H9 (cell line): ENCODE measurements around the gene GEMIN2. TPM values are rescaled to one million over a fixed set of nuclear protein-coding genes. Genes with fewer than 3 reads are reported as not detected.

Experiments
- DNase-seq: peaks from one replicate; pipeline ENCODE4 v3.0.0-alpha.2; 2017
- H2AFZ ChIP-seq: one replicate; pipeline ENCODE4 v1.6.1; 2013; ENCODE audit warnings: mild to moderate bottlenecking, low read length, control low read depth, moderate library complexity
- H2AK5ac ChIP-seq: 2 replicates; pipeline ENCODE4 v1.6.1; 2013; ENCODE audit warnings: low read length, control low read depth, mixed read lengths; ENCODE audit not compliant: insufficient read length
- H2BK120ac ChIP-seq: one replicate; pipeline ENCODE4 v1.6.1; 2013; ENCODE audit warnings: low read depth, mild to moderate bottlenecking, low read length, control low read depth, inconsistent platforms; ENCODE audit not compliant: poor library complexity, severe bottlenecking
- H2BK12ac ChIP-seq: 2 replicates; pipeline ENCODE4 v1.6.1; 2013; ENCODE audit warnings: low read length, control low read depth, mixed read lengths, low read depth; ENCODE audit not compliant: insufficient read length
- H2BK15ac ChIP-seq: 2 replicates; pipeline ENCODE4 v1.6.1; 2013; ENCODE audit warnings: low read depth, low read length, control low read depth
- H2BK20ac ChIP-seq: one replicate; pipeline ENCODE4 v1.6.1; 2013; ENCODE audit warnings: low read depth, mild to moderate bottlenecking, low read length, control low read depth, inconsistent platforms; ENCODE audit not compliant: poor library complexity, severe bottlenecking
- H2BK5ac ChIP-seq: 2 replicates; pipeline ENCODE4 v1.6.1; 2013; ENCODE audit warnings: low read length, control low read depth, mixed read lengths; ENCODE audit not compliant: insufficient read length
- H3K14ac ChIP-seq: 2 replicates; pipeline ENCODE4 v1.6.1; 2013; ENCODE audit warnings: low read length, control low read depth; ENCODE audit not compliant: insufficient read depth
- H3K18ac ChIP-seq: 2 replicates; pipeline ENCODE4 v1.6.1; 2013; ENCODE audit warnings: low read depth, mild to moderate bottlenecking, mixed read lengths, low read length, control low read depth; ENCODE audit not compliant: insufficient read length
- H3K23ac ChIP-seq: 2 replicates; pipeline ENCODE4 v1.6.1; 2013; ENCODE audit warnings: low read length, control low read depth, mixed read lengths, low read depth; ENCODE audit not compliant: insufficient read length
- H3K23me2 ChIP-seq: 2 replicates; pipeline ENCODE4 v1.6.1; 2013; ENCODE audit warnings: low read depth, mild to moderate bottlenecking, mixed read lengths, low read length, control low read depth; ENCODE audit not compliant: insufficient read length, poor library complexity, severe bottlenecking
- H3K27ac ChIP-seq: 2 replicates; pipeline ENCODE4 v1.5.1; 2013; ENCODE audit warnings: low read length, control low read depth, mixed read lengths, low read depth; ENCODE audit not compliant: insufficient read length
- H3K27me3 ChIP-seq: 2 replicates; pipeline ENCODE4 v1.6.1; 2013; ENCODE audit warnings: low read length, control low read depth, inconsistent platforms; ENCODE audit not compliant: insufficient read depth
- H3K4ac ChIP-seq: 2 replicates; pipeline ENCODE4 v1.6.1; 2013; ENCODE audit warnings: low read depth, mild to moderate bottlenecking, control low read depth, inconsistent platforms, low read length, moderate library complexity
- H3K4me1 ChIP-seq: 2 replicates; pipeline ENCODE4 v1.6.1; 2013; ENCODE audit warnings: low read length, control low read depth, inconsistent platforms; ENCODE audit not compliant: insufficient read depth
- H3K4me2 ChIP-seq: 2 replicates; pipeline ENCODE4 v1.6.1; 2013; ENCODE audit warnings: low read length, control low read depth, mixed read lengths; ENCODE audit not compliant: insufficient read length, insufficient read depth
- H3K56ac ChIP-seq: 2 replicates; pipeline ENCODE4 v1.6.1; 2013; ENCODE audit warnings: low read depth, mild to moderate bottlenecking, mixed read lengths, low read length, control low read depth; ENCODE audit not compliant: insufficient read length
- H3K79me1 ChIP-seq: 2 replicates; pipeline ENCODE4 v1.6.1; 2013; ENCODE audit warnings: low read depth, mild to moderate bottlenecking, moderate library complexity, low read length, control low read depth, inconsistent platforms; ENCODE audit not compliant: insufficient read depth, poor library complexity, severe bottlenecking
- H3K79me2 ChIP-seq: 2 replicates; pipeline ENCODE4 v1.6.1; 2013; ENCODE audit warnings: low read length, control low read depth, inconsistent platforms; ENCODE audit not compliant: insufficient read depth
- H3K9ac ChIP-seq: 2 replicates; pipeline ENCODE4 v1.6.1; 2013; ENCODE audit warnings: low read length, control low read depth, mixed read lengths; ENCODE audit not compliant: insufficient read length; ENCODE audit errors: extremely low read depth
- H3K9me3 ChIP-seq: one replicate; pipeline ENCODE4 v1.6.1; 2013; ENCODE audit warnings: low read depth, low read length, inconsistent platforms; ENCODE audit not compliant: control insufficient read depth
- H3T11ph ChIP-seq: one replicate; pipeline ENCODE4 v1.6.1; 2013; ENCODE audit warnings: mild to moderate bottlenecking, low read length, control low read depth, inconsistent platforms
- H4K20me1 ChIP-seq: one replicate; pipeline ENCODE4 v1.6.1; 2013; ENCODE audit not compliant: control insufficient read depth, insufficient read length, insufficient read depth
- H4K5ac ChIP-seq: 2 replicates; pipeline ENCODE4 v1.6.1; 2013; ENCODE audit warnings: low read depth, mild to moderate bottlenecking, mixed read lengths, low read length, control low read depth; ENCODE audit not compliant: insufficient read length
- H4K8ac ChIP-seq: replicated peaks from 2 replicates; pipeline ENCODE4 v1.6.1; 2013; ENCODE audit warnings: low read length, control low read depth, mixed read lengths, low read depth; ENCODE audit not compliant: insufficient read length
- H4K91ac ChIP-seq: 2 replicates; pipeline ENCODE4 v1.6.1; 2013; ENCODE audit warnings: low read depth, mild to moderate bottlenecking, moderate library complexity, mixed read lengths, low read length, control low read depth; ENCODE audit not compliant: insufficient read length
- H3K27ac Mint-ChIP-seq, 3 experiments: 2 replicates in 2 of 3; 3 replicates in 1 of 3; pipeline ENCODE4 v1.8.0; 2020 to 2021; ENCODE audit warnings: mixed read lengths in 3 of 3, mild to moderate bottlenecking in 1 of 3, moderate library complexity in 1 of 3
- H3K27me3 Mint-ChIP-seq: 2 replicates; pipeline ENCODE4 v1.8.0; 2021; ENCODE audit warnings: low read depth, mild to moderate bottlenecking, moderate library complexity, mixed read lengths
- H3K36me3 Mint-ChIP-seq, 3 experiments: 2 replicates in 2 of 3; 3 replicates in 1 of 3; pipeline ENCODE4 v1.8.0; 2020 to 2021; ENCODE audit warnings: low read depth in 3 of 3, mixed read lengths in 3 of 3; ENCODE audit not compliant: insufficient read depth in 1 of 3
- H3K4me1 Mint-ChIP-seq, 2 experiments: 2 replicates each; pipeline ENCODE4 v1.8.0; 2020; ENCODE audit warnings: mixed read lengths in 2 of 2
- H3K4me3 Mint-ChIP-seq, 2 experiments: 2 replicates in 1 of 2; 3 replicates in 1 of 2; pipeline ENCODE4 v1.8.0; 2020 to 2021; ENCODE audit warnings: mild to moderate bottlenecking in 2 of 2, mixed read lengths in 2 of 2, moderate library complexity in 1 of 2
- H3K9me3 Mint-ChIP-seq, 2 experiments: 2 replicates in 1 of 2; 3 replicates in 1 of 2; pipeline ENCODE4 v1.8.0; 2020; ENCODE audit warnings: mild to moderate bottlenecking in 2 of 2, mixed read lengths in 2 of 2, moderate library complexity in 1 of 2
- WGBS: extraction: QIAGEN DNeasy Blood & Tissue Kit; methylation state at CpG from one replicate; pipeline ENCODE4 v1.1.7; 2013; ENCODE audit warnings: missing lambda C conversion rate, low lambda C conversion rate, mixed read lengths; ENCODE audit not compliant: insufficient read length; ENCODE audit errors: extremely low coverage; 5-methylcytosine and 5-hydroxymethylcytosine counted together
- total RNA-seq: library from RNA; stranded (reverse); gene quantifications from 2 replicates; pipeline ENCODE4 v1.2.1, GENCODE V29; 2021
- TF ChIP-seq, protein P1 (sequence below): fragments of 200-600 bp; sonication (generic); conservative IDR thresholded peaks from 3 replicates; pipeline ENCODE4 v1.8.0; 2021; ENCODE audit warnings: antibody characterized with exemption, mild to moderate bottlenecking

The GEMIN2 gene
- total RNA-seq, 1 experiment from 2014 or later = 36.3 TPM

DNA sequence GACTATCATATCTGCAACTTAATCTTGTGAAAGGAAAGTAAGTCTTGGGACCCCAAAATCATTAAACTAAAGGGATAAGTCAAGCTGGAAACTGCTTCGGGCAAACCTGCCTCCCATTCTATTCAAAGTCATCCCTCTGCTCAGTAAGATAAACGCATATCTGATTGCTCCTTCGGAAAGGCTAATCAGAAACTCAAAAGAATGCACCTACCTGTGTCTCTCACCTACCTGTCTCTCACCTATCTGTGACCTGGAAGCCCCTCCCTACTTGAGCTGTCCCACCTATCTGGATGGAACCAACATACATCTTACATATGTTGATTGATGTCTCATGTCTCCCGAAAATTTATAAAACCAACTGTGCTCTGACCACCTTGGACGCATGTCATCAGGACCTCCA, 31.0 kb upstream of the GEMIN2 start:
- Histone ChIP-seq H2BK120ac (no peak overlapping the region), H2BK12ac (no peak overlapping the region), H4K91ac (no peak overlapping the region), H3K79me1 (no peaks in the 10 kb centered on the region), H3K9me3 (no peaks in the 10 kb centered on the region), H3K23ac (no peak overlapping the region), H2AFZ (no peak overlapping the region), H3K27ac (no peak overlapping the region), H3K4ac (no peak overlapping the region), H4K8ac (no peak overlapping the region), H4K20me1 (no peaks in the 10 kb centered on the region), H3K9ac (no peak overlapping the region), H2BK20ac (no peak overlapping the region), H3K23me2 (no peaks in the 10 kb centered on the region), H2AK5ac (no peak overlapping the region), H3K56ac (no peak overlapping the region), H3K14ac (no peak overlapping the region), H3K18ac (no peak overlapping the region), H3K79me2 (no peaks in the 10 kb centered on the region), H2BK15ac (no peak overlapping the region), H3K27me3 (no peaks in the 10 kb centered on the region), H3T11ph (no peak overlapping the region), H2BK5ac (no peak overlapping the region), H3K4me2 (no peak overlapping the region), H3K4me1 (no peaks in the 10 kb centered on the region), H4K5ac (no peak overlapping the region)
- 0 out of 7 replicates have a peak overlapping the region, but pooled peaks of 1 of the 3 experiments have one; percentile 14 for H3K27ac Mint-ChIP-seq
- WGBS = no CpG with 5 or more reads among the region's 5 CpGs
- peaks cover 26 to 77% (median 74%) of the 10 kb centered on the region in 3 experiments for H3K36me3 Mint-ChIP-seq
- H3K9me3 Mint-ChIP-seq = no peaks in the 10 kb centered on the region
- DNase-seq = no peak
- no peak overlapping the region for H3K4me3 Mint-ChIP-seq
- TF ChIP-seq, protein P1, sequence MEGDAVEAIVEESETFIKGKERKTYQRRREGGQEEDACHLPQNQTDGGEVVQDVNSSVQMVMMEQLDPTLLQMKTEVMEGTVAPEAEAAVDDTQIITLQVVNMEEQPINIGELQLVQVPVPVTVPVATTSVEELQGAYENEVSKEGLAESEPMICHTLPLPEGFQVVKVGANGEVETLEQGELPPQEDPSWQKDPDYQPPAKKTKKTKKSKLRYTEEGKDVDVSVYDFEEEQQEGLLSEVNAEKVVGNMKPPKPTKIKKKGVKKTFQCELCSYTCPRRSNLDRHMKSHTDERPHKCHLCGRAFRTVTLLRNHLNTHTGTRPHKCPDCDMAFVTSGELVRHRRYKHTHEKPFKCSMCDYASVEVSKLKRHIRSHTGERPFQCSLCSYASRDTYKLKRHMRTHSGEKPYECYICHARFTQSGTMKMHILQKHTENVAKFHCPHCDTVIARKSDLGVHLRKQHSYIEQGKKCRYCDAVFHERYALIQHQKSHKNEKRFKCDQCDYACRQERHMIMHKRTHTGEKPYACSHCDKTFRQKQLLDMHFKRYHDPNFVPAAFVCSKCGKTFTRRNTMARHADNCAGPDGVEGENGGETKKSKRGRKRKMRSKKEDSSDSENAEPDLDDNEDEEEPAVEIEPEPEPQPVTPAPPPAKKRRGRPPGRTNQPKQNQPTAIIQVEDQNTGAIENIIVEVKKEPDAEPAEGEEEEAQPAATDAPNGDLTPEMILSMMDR = no peak
- no peaks in the 10 kb centered on the region for H3K4me1 Mint-ChIP-seq
- H3K27me3 Mint-ChIP-seq = no peaks in the 10 kb centered on the region
